ENCODE results near the gene KPNA6. TPM values are rescaled to one million over a fixed set of nuclear protein-coding genes. Genes with fewer than 3 reads are reported as not detected.
A peak's percentile ranks its signal among the peaks of the same experiment; 100 is the strongest.

KPNA6 gene
- total and polyA plus RNA-seq, 2 of the 13 experiments (the other 11 are each of a cell fraction or from before 2014, with no cell fraction given) = 22.0 to 47.5 TPM

DNA sequence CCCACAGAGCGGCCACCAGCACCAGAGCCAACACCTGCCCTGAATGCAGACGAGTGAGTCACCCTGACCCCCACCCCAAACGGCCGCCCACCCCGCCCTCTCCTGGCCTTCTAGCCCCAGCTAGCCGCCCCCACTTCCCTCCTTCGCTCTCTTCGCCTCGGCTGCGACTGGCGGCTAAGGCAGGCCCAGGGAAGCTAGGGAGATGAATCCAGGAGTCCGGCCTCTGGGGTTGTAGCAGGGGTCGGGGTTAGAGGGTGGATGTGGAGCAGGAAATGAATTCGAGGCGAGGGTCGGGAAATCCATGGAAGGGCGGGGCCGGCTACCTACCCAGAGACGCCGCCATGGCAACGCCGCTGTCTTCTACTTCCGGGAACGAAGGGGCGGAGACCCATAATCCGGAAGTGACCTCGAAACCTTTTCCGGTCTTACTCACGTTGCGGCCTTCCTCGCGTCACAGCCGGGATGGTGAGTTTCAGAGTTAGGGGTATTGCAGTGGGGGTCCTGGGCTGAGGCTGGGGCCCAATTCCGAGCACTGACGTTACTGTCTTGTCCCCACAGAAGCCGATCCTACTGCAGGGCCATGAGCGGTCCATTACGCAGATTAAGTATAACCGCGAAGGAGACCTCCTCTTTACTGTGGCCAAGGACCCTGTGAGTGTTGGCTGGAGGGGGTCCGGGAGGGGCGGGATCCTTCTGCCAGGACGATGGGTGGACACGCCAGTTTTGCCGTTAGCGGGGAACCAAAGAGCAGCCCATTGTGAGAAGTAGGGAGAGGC lies 114.3 kb downstream of the KPNA6 start, which contains the start of the genes EIF3I and TMEM234:
EIF3I (plus strand) TSS at position 428 of the 776 bp plus-strand sequence; CDS start at position 463, 35 bp downstream.
TMEM234 (minus strand) TSS at position 374 of the 776 bp plus-strand sequence; CDS start at position 343, 31 bp downstream.
- Histone ChIP-seq H3K4me2 (ENCODE audit: low read depth, low read length) (peak within 1 kb of the TSS; percentile 91), H2AFZ (ENCODE audit: low read length) (no peak within 1 kb of the TSS), H3K4me1 (ENCODE audit: insufficient read depth, low read length) (peaks cover 29% of the 10 kb centered on the region), H4K20me1 (ENCODE audit: insufficient read depth, low read length) (no peaks in the 10 kb centered on the region; the same call in 1 of the 2 replicates), H3K36me3 (replicated peaks in 1 of 2; ENCODE audit: control insufficient read depth in 1 of 2, insufficient read depth in 2 of 2, low read length in 2 of 2) (peaks cover 9 to 24% of the 10 kb centered on the region in 2 experiments; a peak in 4 of 5 replicates), H3K27me3 (ENCODE audit: control insufficient read depth in 1 of 2, insufficient read depth in 2 of 2, low read length in 2 of 2) (no peaks in the 10 kb centered on the region; a peak in 2 of 5 replicates), H3K9me3 (ENCODE audit: low read length) (no peaks in the 10 kb centered on the region), H3K9ac (ENCODE audit: insufficient read depth, low read depth, low read length) (peak within 1 kb of the TSS; percentile 91), H3K4me3 (replicated peaks in 1 of 3; ENCODE audit: insufficient read depth in 1 of 3, low read depth in 2 of 3, low read length in 3 of 3) (peak within 1 kb of the TSS; percentile 82 to 89 (median 85)), H3K79me2 (ENCODE audit: insufficient read depth, low read length) (peaks cover 29% of the 10 kb centered on the region), H3K27ac (ENCODE audit: extremely low read length, insufficient read depth, low read length) (peak within 1 kb of the TSS; percentile 69)
- CTCF ChIA-PET (ENCODE audit: low intra/inter-chr PET ratio, low total read pairs) = no interaction called here
- 1% methylated on average over 18 of the region's 46 CpGs for WGBS (ENCODE audit: low lambda C conversion rate)
- DNase-seq (ENCODE audit: low spot score) = peak; percentile 88
- peak; percentile 88 for FAIRE-seq
- intact Hi-C loops (cut with micrococcal nuclease; ENCODE audit: unreplicated experiment) (no loop called here), in situ Hi-C loops (cut with HindIII; ENCODE audit: extremely low pct_ligation_motif_present, low pct_unique_long_range_greater_than_20kb) (no loop called here)
- POLR2A ChIA-PET = interaction anchor here (1.4 to 1.8 kb wide), 3 partner anchors 28 to 69 kb away, joined by 4 to 7 read pairs (median 4); partner anchors contain the start of genes HDAC1 and TXLNA
- ATAC-seq = peak; percentile 95
- BruUV-seq (replicated peaks) = no TSS peak
- TF ChIP-seq HNRNPK (IDR thresholded peaks at IDR 0.05; ENCODE audit: low read depth, low read length, poor library complexity, severe bottlenecking) (no peak), SAP130 (CRISPR knock-in tag; IDR thresholded peaks at IDR 0.05; ENCODE audit: low read depth) (peak; percentile 98), ZNF124 (CRISPR knock-in tag; IDR thresholded peaks at IDR 0.05) (no peak; the same call in 1 of the 2 replicates), ZFYVE20 (CRISPR knock-in tag; IDR thresholded peaks at IDR 0.05; ENCODE audit: borderline replicate concordance, low read depth) (no peak), ZNF282 (IDR thresholded peaks at IDR 0.05; ENCODE audit: partially characterized antibody) (no peak), ZNF143 (CRISPR knock-in tag; IDR thresholded peaks at IDR 0.05) (peak; percentile 47; the same call in 1 of the 2 replicates), MED8 (CRISPR knock-in tag; IDR thresholded peaks at IDR 0.05; ENCODE audit: insufficient replicate concordance) (peak; percentile 44), PCBP2 (optimal IDR thresholded peaks at IDR 0.05; ENCODE audit: low read depth, low read length, poor library complexity, severe bottlenecking) (no peak), ZNF44 (CRISPR knock-in tag; IDR thresholded peaks at IDR 0.05) (no peak), NCOA1 (CRISPR knock-in tag; IDR thresholded peaks at IDR 0.05) (no peak), NCOA5 (CRISPR knock-in tag; IDR thresholded peaks at IDR 0.05) (no peak)
- TF ChIP-seq, protein P1, sequence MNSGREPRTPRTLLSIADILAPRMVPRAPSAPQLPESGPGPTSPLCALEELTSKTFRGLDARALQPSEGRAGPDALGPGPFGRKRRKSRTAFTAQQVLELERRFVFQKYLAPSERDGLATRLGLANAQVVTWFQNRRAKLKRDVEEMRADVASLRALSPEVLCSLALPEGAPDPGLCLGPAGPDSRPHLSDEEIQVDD (CRISPR knock-in tag; IDR thresholded peaks at IDR 0.05; ENCODE audit: borderline replicate concordance) = 0 out of 2 replicates have a peak, but pooled peaks have one; percentile 44
- TF ChIP-seq, protein P2, sequence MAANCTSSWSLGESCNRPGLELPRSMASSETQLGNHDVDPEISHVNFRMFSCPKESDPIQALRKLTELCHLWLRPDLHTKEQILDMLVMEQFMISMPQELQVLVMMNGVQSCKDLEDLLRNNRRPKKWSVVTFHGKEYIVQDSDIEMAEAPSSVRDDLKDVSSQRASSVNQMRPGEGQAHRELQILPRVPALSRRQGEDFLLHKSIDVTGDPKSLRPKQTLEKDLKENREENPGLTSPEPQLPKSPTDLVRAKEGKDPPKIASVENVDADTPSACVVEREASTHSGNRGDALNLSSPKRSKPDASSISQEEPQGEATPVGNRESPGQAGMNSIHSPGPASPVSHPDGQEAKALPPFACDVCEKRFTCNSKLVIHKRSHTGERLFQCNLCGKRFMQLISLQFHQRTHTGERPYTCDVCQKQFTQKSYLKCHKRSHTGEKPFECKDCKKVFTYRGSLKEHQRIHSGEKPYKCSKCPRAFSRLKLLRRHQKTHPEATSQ (CRISPR knock-in tag; IDR thresholded peaks at IDR 0.05; ENCODE audit: borderline replicate concordance) = no peak
- TF ChIP-seq, protein P3, sequence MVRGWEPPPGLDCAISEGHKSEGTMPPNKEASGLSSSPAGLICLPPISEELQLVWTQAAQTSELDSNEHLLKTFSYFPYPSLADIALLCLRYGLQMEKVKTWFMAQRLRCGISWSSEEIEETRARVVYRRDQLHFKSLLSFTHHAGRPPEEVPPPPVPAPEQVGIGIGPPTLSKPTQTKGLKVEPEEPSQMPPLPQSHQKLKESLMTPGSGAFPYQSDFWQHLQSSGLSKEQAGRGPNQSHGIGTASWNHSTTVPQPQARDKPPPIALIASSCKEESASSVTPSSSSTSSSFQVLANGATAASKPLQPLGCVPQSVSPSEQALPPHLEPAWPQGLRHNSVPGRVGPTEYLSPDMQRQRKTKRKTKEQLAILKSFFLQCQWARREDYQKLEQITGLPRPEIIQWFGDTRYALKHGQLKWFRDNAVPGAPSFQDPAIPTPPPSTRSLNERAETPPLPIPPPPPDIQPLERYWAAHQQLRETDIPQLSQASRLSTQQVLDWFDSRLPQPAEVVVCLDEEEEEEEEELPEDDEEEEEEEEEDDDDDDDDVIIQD (CRISPR knock-in tag; IDR thresholded peaks at IDR 0.05; ENCODE audit: low read depth) = no peak
- TF ChIP-seq, protein P4, sequence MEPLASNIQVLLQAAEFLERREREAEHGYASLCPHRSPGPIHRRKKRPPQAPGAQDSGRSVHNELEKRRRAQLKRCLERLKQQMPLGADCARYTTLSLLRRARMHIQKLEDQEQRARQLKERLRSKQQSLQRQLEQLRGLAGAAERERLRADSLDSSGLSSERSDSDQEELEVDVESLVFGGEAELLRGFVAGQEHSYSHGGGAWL (CRISPR knock-in tag; IDR thresholded peaks at IDR 0.05) = no peak
- TF ChIP-seq, protein P5, sequence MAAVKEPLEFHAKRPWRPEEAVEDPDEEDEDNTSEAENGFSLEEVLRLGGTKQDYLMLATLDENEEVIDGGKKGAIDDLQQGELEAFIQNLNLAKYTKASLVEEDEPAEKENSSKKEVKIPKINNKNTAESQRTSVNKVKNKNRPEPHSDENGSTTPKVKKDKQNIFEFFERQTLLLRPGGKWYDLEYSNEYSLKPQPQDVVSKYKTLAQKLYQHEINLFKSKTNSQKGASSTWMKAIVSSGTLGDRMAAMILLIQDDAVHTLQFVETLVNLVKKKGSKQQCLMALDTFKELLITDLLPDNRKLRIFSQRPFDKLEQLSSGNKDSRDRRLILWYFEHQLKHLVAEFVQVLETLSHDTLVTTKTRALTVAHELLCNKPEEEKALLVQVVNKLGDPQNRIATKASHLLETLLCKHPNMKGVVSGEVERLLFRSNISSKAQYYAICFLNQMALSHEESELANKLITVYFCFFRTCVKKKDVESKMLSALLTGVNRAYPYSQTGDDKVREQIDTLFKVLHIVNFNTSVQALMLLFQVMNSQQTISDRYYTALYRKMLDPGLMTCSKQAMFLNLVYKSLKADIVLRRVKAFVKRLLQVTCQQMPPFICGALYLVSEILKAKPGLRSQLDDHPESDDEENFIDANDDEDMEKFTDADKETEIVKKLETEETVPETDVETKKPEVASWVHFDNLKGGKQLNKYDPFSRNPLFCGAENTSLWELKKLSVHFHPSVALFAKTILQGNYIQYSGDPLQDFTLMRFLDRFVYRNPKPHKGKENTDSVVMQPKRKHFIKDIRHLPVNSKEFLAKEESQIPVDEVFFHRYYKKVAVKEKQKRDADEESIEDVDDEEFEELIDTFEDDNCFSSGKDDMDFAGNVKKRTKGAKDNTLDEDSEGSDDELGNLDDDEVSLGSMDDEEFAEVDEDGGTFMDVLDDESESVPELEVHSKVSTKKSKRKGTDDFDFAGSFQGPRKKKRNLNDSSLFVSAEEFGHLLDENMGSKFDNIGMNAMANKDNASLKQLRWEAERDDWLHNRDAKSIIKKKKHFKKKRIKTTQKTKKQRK (IDR thresholded peaks at IDR 0.05; ENCODE audit: low read length) = no peak
